ENCODE data around the gene RNU4-1.
A peak's percentile ranks its signal among the peaks of the same experiment; 100 is the strongest.

DNA sequence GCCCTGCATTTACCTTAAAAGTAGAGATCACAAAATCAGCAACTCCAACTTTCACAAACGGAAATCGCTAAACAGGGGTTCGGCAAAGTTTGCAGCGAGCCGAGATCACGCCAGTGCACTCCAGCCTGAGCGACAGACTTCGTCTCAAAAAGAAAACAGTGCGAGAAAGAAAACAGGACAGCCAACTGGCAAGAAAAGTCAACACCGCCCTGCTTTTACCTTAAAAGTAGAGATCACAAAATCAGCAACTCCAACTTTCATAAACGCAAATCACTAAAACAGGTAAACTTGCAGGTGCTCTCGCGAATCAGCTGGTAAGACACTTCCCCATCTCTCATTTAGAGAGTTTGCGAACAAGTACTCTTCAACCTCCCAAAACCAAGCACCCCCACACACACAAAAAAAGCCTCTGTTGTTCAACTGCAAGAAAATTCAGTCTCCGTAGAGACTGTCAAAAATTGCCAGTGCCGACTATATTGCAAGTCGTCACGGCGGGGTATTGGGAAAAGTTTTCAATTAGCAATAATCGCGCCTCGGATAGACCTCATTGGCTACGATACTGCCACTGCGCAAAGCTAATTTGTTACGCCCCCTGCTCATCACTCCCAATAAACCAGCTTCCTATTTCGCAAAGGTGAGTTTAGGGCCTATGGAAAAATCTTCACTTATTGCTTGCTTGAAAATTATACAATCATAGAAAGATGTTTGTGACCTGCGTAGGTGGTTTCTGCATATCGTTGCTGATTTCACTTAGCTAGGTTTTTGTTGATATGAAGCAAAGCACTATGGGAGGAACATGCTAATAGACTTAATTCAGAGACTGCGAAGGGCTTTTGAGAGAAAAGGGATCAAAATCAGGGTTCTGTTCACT, at the start of gene RNU4-1:
- TF ChIP-seq ATF2 (tag by site-specific recombination; IDR thresholded peaks at IDR 0.05; ENCODE audit: low read depth): peak; percentile 29; the same call in 1 of the 2 replicates
- TF ChIP-seq, protein P1, sequence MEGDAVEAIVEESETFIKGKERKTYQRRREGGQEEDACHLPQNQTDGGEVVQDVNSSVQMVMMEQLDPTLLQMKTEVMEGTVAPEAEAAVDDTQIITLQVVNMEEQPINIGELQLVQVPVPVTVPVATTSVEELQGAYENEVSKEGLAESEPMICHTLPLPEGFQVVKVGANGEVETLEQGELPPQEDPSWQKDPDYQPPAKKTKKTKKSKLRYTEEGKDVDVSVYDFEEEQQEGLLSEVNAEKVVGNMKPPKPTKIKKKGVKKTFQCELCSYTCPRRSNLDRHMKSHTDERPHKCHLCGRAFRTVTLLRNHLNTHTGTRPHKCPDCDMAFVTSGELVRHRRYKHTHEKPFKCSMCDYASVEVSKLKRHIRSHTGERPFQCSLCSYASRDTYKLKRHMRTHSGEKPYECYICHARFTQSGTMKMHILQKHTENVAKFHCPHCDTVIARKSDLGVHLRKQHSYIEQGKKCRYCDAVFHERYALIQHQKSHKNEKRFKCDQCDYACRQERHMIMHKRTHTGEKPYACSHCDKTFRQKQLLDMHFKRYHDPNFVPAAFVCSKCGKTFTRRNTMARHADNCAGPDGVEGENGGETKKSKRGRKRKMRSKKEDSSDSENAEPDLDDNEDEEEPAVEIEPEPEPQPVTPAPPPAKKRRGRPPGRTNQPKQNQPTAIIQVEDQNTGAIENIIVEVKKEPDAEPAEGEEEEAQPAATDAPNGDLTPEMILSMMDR (tag by site-specific recombination; IDR thresholded peaks at IDR 0.05): no peak
- no peak for TF ChIP-seq TCF7L2 (IDR thresholded peaks at IDR 0.05; ENCODE audit: borderline replicate concordance, low read depth, low read length)
- no peak for TF ChIP-seq ZNF184 (tag by site-specific recombination; IDR thresholded peaks at IDR 0.05)
- peak; percentile 74 for TF ChIP-seq PRDM6 (tag by site-specific recombination; IDR thresholded peaks at IDR 0.05)
- no peak for TF ChIP-seq ZNF26 (tag by site-specific recombination; IDR thresholded peaks at IDR 0.05)
- TF ChIP-seq ZNF274 (IDR thresholded peaks at IDR 0.05; ENCODE audit: low read length): no peak
- TF ChIP-seq ZNF274 (tag by site-specific recombination; IDR thresholded peaks at IDR 0.05; ENCODE audit: borderline replicate concordance): no peak
